Keratinocyte (primary cell): ENCODE data around the gene NGF. TPM values are rescaled to one million over a fixed set of nuclear protein-coding genes. Genes with fewer than 3 reads are reported as not detected.

ENCODE experiments used
- DNase-seq: peaks from one replicate; pipeline ENCODE4 v3.0.0-alpha.2; 2011; ENCODE audit warnings: low read depth, missing footprints, low spot score
- FAIRE-seq: peaks from 2 replicates; lab custom pipeline; 2011; peaks lifted over from hg19 to GRCh38; lab: Jason Lieb, UNC
- H2AFZ ChIP-seq: 2 replicates; pipeline ENCODE4 v1.6.0; 2012; ENCODE audit warnings: low read length, control low read depth, inconsistent platforms; ENCODE audit not compliant: control insufficient read depth
- H3K27ac ChIP-seq: 2 replicates; pipeline ENCODE4 v1.5.1; 2011; ENCODE audit warnings: low read length; ENCODE audit not compliant: control insufficient read depth, insufficient read depth
- H3K27me3 ChIP-seq: 3 replicates; pipeline ENCODE4 v1.6.0; 2011; ENCODE audit warnings: low read length; ENCODE audit not compliant: control insufficient read depth, insufficient read depth; ENCODE audit errors: extremely low read depth
- H3K36me3 ChIP-seq, 2 experiments: 2 replicates in 1 of 2; 3 replicates in 1 of 2; pipeline ENCODE4 v1.5.1; 2011; ENCODE audit warnings: low read length in 2 of 2, mild to moderate bottlenecking in 1 of 2; ENCODE audit not compliant: control insufficient read depth in 2 of 2, insufficient read depth in 2 of 2; ENCODE audit errors: extremely low read depth in 1 of 2
- H3K4me1 ChIP-seq: 3 replicates; pipeline ENCODE4 v1.5.1; 2011; ENCODE audit warnings: low read length; ENCODE audit not compliant: control insufficient read depth, insufficient read depth; ENCODE audit errors: extremely low read depth
- H3K4me2 ChIP-seq: 3 replicates; pipeline ENCODE4 v1.6.0; 2011; ENCODE audit warnings: low read depth, low read length; ENCODE audit not compliant: control insufficient read depth, insufficient read depth; ENCODE audit errors: extremely low read depth
- H3K4me3 ChIP-seq, 3 experiments: fragments of 200-600 bp in 1 of 3; sonication (generic) in 1 of 3; 2 replicates in 2 of 3; 3 replicates in 1 of 3; pipeline ENCODE4 v1.5.1; 2011 to 2016; ENCODE audit warnings: low read length in 3 of 3, mild to moderate bottlenecking in 3 of 3, control low read depth in 2 of 3, inconsistent platforms in 1 of 3, low read depth in 1 of 3, mixed read lengths in 1 of 3, mixed run types in 1 of 3, moderate library complexity in 1 of 3; ENCODE audit not compliant: control insufficient read depth in 2 of 3, insufficient read depth in 2 of 3; ENCODE audit errors: extremely low read depth in 1 of 3
- H3K79me2 ChIP-seq: 2 replicates; pipeline ENCODE4 v1.6.0; 2012; ENCODE audit warnings: low read length; ENCODE audit not compliant: control insufficient read depth, insufficient read depth
- H3K9ac ChIP-seq: 3 replicates; pipeline ENCODE4 v1.6.0; 2011; ENCODE audit warnings: low read length; ENCODE audit not compliant: control insufficient read depth, insufficient read depth; ENCODE audit errors: extremely low read depth
- H3K9me1 ChIP-seq: 3 replicates; pipeline ENCODE4 v1.6.0; 2011; ENCODE audit warnings: low read length; ENCODE audit not compliant: control insufficient read depth, insufficient read depth; ENCODE audit errors: extremely low read depth
- H3K9me3 ChIP-seq: 2 replicates; pipeline ENCODE4 v1.5.1; 2012; ENCODE audit warnings: low read depth, low read length; ENCODE audit not compliant: control insufficient read depth
- H4K20me1 ChIP-seq: 3 replicates; pipeline ENCODE4 v1.6.0; 2011; ENCODE audit warnings: low read length; ENCODE audit not compliant: control insufficient read depth, insufficient read depth; ENCODE audit errors: extremely low read depth
- EZH2 ChIP-seq: IDR thresholded peaks from one replicate; pipeline ENCODE4 v1.6.1; 2012; ENCODE audit warnings: inconsistent platforms, mild to moderate bottlenecking, low read length, moderate library complexity
- dilution Hi-C: fragments of 300-500 bp; cut with MboI; formaldehyde crosslinking; loops from one replicate; pipeline ENCODE4 v1.7.0; 2020; ENCODE audit warnings: low sequenced_read_pairs; ENCODE audit not compliant: extremely low pct_ligation_motif_present
- polyA plus RNA-seq, 5 experiments: library from polyadenylated mRNA; depleted of rRNA in 3 of 5; stranded (reverse) in 3 of 5; stranded (forward) in 1 of 5; unstranded in 1 of 5; fragments of >200 nt; gene quantifications; 1 replicate in 1 of 5; 2 replicates in 3 of 5; 3 replicates in 1 of 5; pipeline versions ENCODE4 v1.2.1 to v1.2.3, GENCODE V29; 2011 to 2012; ENCODE audit warnings: missing spikeins in 2 of 5, low read depth in 1 of 5, low replicate concordance in 1 of 5
- TF ChIP-seq, protein P1 (sequence below), 3 experiments: IDR thresholded peaks in 1 of 3; conservative IDR thresholded peaks in 1 of 3; optimal IDR thresholded peaks in 1 of 3; 2 replicates in 2 of 3; 3 replicates in 1 of 3; pipeline versions ENCODE3 to v1.5.1; 2011; ENCODE audit warnings: low read length in 3 of 3, mild to moderate bottlenecking in 3 of 3, moderate library complexity in 2 of 3, control low read depth in 1 of 3, inconsistent platforms in 1 of 3; ENCODE audit not compliant: insufficient read depth in 2 of 3; ENCODE audit errors: extremely low read depth in 1 of 3

NGF gene
- polyA plus RNA-seq, 1 donor (not counting 4 experiments of a cell fraction or from before 2014, with no cell fraction given), result 1.2 TPM

DNA sequence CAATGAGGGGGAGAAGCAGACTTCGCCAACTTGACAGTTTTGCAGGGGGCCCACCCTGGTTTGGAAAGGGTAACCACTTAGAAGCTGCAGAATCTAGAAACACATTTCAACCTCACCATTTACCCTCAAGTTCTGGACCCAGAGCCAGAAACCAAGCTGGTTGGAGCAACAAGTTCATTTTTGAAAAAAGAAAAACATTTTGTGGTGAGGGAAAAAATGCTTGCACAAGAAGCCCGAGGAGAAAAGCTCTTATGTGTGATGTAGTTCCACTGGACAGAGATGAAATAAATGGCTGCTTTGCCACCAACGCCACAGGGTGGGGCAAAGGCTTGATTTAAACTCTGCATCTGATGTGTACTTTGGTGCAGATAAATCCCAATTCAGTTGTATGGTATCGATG lies 10.6 kb upstream of the NGF start:
- DNase-seq (no peak), FAIRE-seq (no peak)
- TF ChIP-seq, protein P1, sequence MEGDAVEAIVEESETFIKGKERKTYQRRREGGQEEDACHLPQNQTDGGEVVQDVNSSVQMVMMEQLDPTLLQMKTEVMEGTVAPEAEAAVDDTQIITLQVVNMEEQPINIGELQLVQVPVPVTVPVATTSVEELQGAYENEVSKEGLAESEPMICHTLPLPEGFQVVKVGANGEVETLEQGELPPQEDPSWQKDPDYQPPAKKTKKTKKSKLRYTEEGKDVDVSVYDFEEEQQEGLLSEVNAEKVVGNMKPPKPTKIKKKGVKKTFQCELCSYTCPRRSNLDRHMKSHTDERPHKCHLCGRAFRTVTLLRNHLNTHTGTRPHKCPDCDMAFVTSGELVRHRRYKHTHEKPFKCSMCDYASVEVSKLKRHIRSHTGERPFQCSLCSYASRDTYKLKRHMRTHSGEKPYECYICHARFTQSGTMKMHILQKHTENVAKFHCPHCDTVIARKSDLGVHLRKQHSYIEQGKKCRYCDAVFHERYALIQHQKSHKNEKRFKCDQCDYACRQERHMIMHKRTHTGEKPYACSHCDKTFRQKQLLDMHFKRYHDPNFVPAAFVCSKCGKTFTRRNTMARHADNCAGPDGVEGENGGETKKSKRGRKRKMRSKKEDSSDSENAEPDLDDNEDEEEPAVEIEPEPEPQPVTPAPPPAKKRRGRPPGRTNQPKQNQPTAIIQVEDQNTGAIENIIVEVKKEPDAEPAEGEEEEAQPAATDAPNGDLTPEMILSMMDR (optimal IDR thresholded peaks at IDR 0.05 in 1 of 3, IDR thresholded peaks at IDR 0.05 in 1 of 3, conservative IDR thresholded peaks at IDR 0.05 in 1 of 3; ENCODE audit: extremely low read depth in 1 of 3, insufficient read depth in 2 of 3, low read length in 3 of 3), result no peak
- TF ChIP-seq EZH2, result no peak
- no peak overlapping the region for H3K4me3 ChIP-seq
- no peak overlapping the region for H3K27ac ChIP-seq
- no peaks in the 10 kb centered on the region for H3K9me3 ChIP-seq
- no peaks in the 10 kb centered on the region for H3K9me1 ChIP-seq
- H3K79me2 ChIP-seq, result no peaks in the 10 kb centered on the region
- no peaks in the 10 kb centered on the region for H4K20me1 ChIP-seq
- H3K4me1 ChIP-seq, result no peaks in the 10 kb centered on the region
- dilution Hi-C loops, result no loop called here
- no peaks in the 10 kb centered on the region for H3K36me3 ChIP-seq
- H3K27me3 ChIP-seq, result no peaks in the 10 kb centered on the region
- no peak overlapping the region for H3K4me2 ChIP-seq
- H3K9ac ChIP-seq, result no peak overlapping the region
- H2AFZ ChIP-seq, result no peak overlapping the region

DNA sequence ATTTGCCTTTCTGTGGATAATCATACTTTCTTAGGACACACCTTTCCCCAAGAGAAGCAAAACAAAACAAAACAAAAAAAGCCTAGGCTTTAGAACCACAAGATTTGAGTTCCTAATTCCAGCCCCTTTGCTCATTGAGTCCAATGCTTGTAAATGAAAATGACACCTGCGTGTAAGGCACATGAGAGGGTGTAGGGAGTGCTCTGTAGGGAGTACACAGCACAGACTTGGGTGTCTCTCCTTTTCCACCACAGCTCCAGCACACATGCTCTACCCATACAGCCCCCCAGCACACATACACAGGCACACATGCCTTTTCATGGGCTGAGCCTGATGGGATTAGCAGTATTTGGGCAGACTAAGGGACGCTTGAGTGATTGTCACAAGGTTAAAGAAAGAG lies 9.2 kb upstream of the NGF start:
- dilution Hi-C loops, result no loop called here
- no peaks in the 10 kb centered on the region for H3K9me1 ChIP-seq
- H4K20me1 ChIP-seq, result no peaks in the 10 kb centered on the region
- FAIRE-seq (no peak), DNase-seq (no peak)
- H3K4me3 ChIP-seq, result no peak overlapping the region
- H3K9ac ChIP-seq, result no peak overlapping the region
- H3K36me3 ChIP-seq, result no peaks in the 10 kb centered on the region
- no peaks in the 10 kb centered on the region for H3K27me3 ChIP-seq
- no peaks in the 10 kb centered on the region for H3K4me1 ChIP-seq
- H2AFZ ChIP-seq, result no peak overlapping the region
- no peak overlapping the region for H3K27ac ChIP-seq
- H3K9me3 ChIP-seq, result no peaks in the 10 kb centered on the region
- H3K79me2 ChIP-seq, result no peaks in the 10 kb centered on the region
- TF ChIP-seq, protein P1 (optimal IDR thresholded peaks at IDR 0.05 in 1 of 3, IDR thresholded peaks at IDR 0.05 in 1 of 3, conservative IDR thresholded peaks at IDR 0.05 in 1 of 3; ENCODE audit: extremely low read depth in 1 of 3, insufficient read depth in 2 of 3, low read length in 3 of 3), result no peak
- no peak for TF ChIP-seq EZH2
- H3K4me2 ChIP-seq, result no peak overlapping the region
